NOMO-1 (cell line): ENCODE measurements around the gene QSER1.
A peak's percentile ranks its signal among the peaks of the same experiment; 100 is the strongest.

ENCODE experiments used
- DNase-seq, 2 experiments: peaks; one replicate each; lab custom pipeline; 2025; ENCODE audit not compliant: unreplicated experiment in 2 of 2; lab: John Stamatoyannopoulos, UW

Gene QSER1

GRCh38 chr11:32888805-32889204, 3.8 kb upstream of the QSER1 start:
- no peak for DNase-seq

GRCh38 chr11:32890843-32891656, 1.6 kb upstream of the QSER1 start:
- DNase-seq = peak in 1 of 2 experiments; percentile 5

GRCh38 chr11:32891657-32892354, 805 bp upstream of the QSER1 start:
- peak in 1 of 2 experiments; percentile 69 for DNase-seq

- no peak for DNase-seq
These were observed 407 bp downstream of the QSER1 start for GRCh38 chr11:32893093-32893342.

- peak; percentile 31 to 51 for DNase-seq
These were observed 935 bp downstream of the QSER1 start for GRCh38 chr11:32893343-32894148.

- peak in 1 of 2 experiments; percentile 50 for DNase-seq
These were observed 1.7 kb downstream of the QSER1 start for GRCh38 chr11:32894149-32894827.

- no peak for DNase-seq
These were observed 2.3 kb downstream of the QSER1 start for GRCh38 chr11:32894921-32895320.

- peak in 1 of 2 experiments; percentile 15 for DNase-seq
These were observed 2.9 kb downstream of the QSER1 start for GRCh38 chr11:32895471-32895870.

- DNase-seq = no peak
These were observed 4.5 kb downstream of the QSER1 start for GRCh38 chr11:32897103-32897502.

GRCh38 chr11:32899438-32899837, 6.8 kb downstream of the QSER1 start:
- DNase-seq = no peak

- DNase-seq = no peak
These were observed 9.6 kb downstream of the QSER1 start for GRCh38 chr11:32902089-32902665.

GRCh38 chr11:32905028-32905667, 12.5 kb downstream of the QSER1 start:
- DNase-seq = no peak

GRCh38 chr11:32908619-32909018, 16.0 kb downstream of the QSER1 start:
- DNase-seq = no peak

GRCh38 chr11:32911413-32911812, 18.8 kb downstream of the QSER1 start:
- no peak for DNase-seq

GRCh38 chr11:32913445-32913844, 20.8 kb downstream of the QSER1 start:
- DNase-seq = no peak

GRCh38 chr11:32916361-32916760, 23.8 kb downstream of the QSER1 start:
- no peak for DNase-seq

- DNase-seq = no peak
These were observed 24.4 kb downstream of the QSER1 start for GRCh38 chr11:32916994-32917393.

GRCh38 chr11:32918427-32918826, 25.8 kb downstream of the QSER1 start:
- no peak for DNase-seq

- DNase-seq = no peak
These were observed 26.7 kb downstream of the QSER1 start for GRCh38 chr11:32919338-32919737.

- no peak for DNase-seq
These were observed 28.0 kb downstream of the QSER1 start for GRCh38 chr11:32920570-32920969.
